GM21423 (cell line): Measurements from ENCODE around the gene PYROXD2.

Source experiments
- ATAC-seq: cut with Tn5 transposase; IDR thresholded peaks from one replicate; pipeline ENCODE4 v1.9.1; 2021; ENCODE audit warnings: mild to moderate bottlenecking, moderate library complexity; ENCODE audit not compliant: unreplicated experiment

Gene PYROXD2

DNA sequence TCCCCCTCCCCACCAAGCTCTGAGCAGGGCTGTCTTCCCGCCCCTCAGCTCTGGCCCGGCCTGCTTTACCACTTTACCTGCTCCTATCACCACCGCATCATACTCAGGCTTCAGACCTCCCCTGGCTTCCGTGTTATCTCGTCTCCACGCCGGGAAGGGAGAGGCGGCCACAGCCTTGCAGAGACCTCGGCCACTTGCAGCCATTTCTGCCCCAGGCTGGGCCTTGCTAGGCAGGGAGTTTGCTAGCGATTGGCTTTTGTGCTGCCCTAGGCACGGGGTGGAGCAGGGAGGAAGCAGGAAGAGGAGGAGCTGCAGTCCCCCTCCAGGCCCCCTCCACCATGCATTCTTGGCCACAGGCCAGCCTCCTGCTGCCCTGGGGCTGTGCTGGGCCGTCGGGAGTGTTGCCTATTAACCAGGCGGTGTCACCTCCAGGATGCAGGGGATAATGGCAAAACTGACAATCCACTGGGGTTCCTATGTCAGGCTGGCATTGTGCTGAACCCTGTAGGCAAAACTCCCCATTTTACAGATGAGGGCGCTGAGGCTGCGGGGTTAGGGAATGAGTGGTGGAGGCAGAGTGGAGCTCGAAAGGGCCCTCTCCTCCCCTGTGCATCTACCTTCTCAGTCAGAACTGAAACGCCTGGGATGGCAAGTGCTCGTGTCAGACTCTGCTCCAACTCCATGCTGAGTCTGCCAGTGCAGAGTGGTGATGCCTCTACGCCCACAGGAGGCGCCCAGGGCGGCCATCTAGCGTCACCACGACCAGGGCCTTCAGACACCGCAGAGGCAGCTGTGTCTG lies at the start of gene PYROXD2:
Gene PYROXD2, minus strand, starts transcription at position 251 of the 799 bp plus-strand sequence. Its CDS starts 47 bp downstream, at position 204.
- ATAC-seq: peak; percentile 77

DNA sequence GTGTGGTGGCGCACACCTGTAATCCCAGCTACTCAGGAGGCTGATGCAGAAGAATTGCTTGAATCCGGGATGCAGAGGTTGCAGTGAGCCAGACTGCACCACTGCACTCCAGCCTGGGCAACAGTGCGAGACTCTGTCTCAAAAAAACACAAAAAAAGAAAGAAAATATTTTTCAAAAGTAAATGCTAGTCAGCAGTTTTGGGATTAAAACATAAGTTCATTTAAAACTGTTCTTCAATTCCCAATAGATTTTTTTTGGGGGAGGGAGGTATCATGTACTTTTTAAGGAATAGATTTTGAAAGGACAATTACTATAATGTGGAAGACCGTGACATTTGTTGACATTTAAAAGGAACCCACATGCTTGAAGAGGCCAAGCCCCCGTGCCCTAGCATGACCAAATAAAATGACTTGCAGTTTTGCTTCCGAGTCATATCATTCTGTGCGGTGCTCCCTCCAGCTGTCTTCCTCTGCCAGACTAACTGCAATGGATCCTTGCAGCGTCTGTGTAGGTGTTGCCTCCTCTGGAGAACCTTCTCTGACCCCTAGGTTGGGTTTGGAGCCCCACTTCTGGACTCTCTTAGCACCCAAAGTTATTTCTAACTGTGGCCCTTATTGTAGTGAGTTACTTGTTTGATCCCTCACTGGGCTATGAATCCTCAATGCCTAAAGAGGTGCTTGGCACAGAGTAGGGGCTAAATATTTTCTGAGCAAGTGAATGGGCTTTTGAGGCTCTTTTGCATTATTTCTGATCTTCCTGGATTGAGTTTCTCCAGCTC lies 49.2 kb upstream of the PYROXD2 start:
- ATAC-seq: no peak

GRCh38 chr10:98463016-98463415 lies 48.0 kb upstream of the PYROXD2 start:
- ATAC-seq: no peak

DNA sequence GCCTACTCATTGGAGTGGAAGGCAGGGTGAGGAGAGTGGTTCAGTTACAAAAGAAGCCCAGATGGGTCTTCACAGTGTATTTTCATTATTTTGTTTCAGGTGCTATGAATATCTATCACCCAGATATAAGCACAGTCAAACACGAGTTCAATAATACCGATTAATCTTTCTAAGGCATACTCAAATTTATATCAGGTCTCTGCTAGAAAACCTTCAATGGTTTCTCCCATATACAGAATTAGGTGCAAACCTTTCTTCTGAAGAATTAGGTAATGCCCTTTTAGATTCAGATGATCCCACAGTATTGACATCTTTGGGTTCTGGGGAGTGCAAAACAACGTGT lies 46.5 kb upstream of the PYROXD2 start:
- no peak for ATAC-seq

DNA sequence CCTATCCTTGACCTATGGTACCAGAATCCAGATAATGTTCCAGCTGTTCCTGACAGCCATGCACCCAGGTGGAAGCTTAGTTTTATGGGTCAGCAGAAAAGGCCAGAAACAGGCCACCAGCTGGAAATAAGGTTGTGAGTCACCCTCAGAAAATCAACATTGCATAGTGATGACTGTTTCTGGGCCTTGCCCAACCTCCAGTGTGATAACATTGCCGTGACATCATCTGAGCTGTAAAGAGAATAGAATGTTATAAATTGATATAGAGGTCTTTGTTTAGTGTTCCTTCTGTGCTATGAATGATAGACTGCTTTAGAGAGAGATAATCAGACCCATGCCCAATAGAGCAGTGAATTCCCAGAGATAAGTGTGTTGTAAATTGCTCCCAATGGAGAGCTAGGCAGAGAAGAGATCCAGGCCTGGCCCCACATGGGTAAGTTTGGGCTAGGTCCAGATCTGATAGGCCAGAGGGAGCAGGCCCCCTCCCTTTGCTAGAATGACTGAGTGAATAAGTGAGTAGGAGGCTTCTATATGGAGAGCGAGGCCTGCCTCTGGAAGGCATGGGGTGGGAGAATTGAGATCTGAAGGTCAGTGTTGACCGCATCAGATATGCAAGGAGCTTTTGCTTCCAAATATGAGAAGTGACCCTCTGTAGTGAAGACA lies 46.0 kb upstream of the PYROXD2 start:
- ATAC-seq: no peak

GRCh38 chr10:98458809-98459784 lies 44.1 kb upstream of the PYROXD2 start:
- ATAC-seq: no peak

- ATAC-seq: no peak
These were observed 42.7 kb upstream of the PYROXD2 start for GRCh38 chr10:98457721-98458120.

GRCh38 chr10:98456686-98457482 lies 41.9 kb upstream of the PYROXD2 start:
- ATAC-seq: no peak

GRCh38 chr10:98456043-98456570 lies 41.1 kb upstream of the PYROXD2 start:
- ATAC-seq: no peak

DNA sequence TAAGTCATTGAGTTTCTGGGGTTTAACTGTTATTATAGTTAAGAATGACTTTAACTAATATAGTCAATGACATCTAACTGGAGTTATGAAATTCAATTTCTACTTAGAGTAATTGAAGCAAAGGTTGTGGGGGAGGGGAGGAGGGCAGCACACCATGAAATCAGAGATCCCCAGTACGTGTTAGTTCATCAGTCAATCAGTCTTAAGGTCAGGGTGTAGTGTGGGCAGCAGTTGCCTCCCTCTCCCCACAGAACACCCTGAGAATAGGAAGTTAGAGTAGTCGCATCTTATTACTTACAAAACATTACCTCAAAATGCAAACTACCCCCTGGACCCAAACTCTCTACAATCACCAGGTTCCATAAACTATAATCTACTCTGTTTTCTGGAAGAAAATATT lies 38.7 kb upstream of the PYROXD2 start:
- ATAC-seq: no peak

DNA sequence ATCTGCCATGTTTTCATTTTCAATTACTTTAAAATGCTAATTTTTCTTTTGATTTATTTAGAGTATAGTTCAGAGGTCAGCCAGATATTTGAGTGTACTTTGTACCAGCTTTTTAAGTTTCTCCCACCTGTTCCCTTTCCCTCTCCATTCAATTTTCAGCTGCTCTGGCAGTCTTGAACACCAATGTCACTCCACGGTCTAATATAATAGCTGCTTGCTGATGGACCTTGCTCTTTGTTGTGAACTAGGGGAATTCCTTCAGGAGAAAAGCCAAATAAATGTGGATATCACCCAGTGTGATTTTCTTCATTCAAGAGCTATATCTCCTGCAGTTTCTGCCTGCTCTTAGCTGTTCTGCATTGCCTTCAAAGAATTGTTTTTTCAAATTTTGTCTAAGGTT lies 35.6 kb upstream of the PYROXD2 start:
- ATAC-seq: no peak

- ATAC-seq: no peak
These were observed 34.3 kb upstream of the PYROXD2 start for GRCh38 chr10:98449287-98449686.

GRCh38 chr10:98446661-98447221 lies 31.8 kb upstream of the PYROXD2 start, which contains the start of gene HPS1:
Gene HPS1, minus strand, starts transcription at chr10:98446935. Its CDS starts 3,695 bp downstream, at chr10:98443240.
- ATAC-seq: peak; percentile 86

GRCh38 chr10:98446151-98446660 lies 31.2 kb upstream of the PYROXD2 start:
- ATAC-seq: peak; percentile 24

GRCh38 chr10:98445200-98445812 lies 30.3 kb upstream of the PYROXD2 start:
- no peak for ATAC-seq

GRCh38 chr10:98444314-98445006 lies 29.5 kb upstream of the PYROXD2 start:
- no peak for ATAC-seq

DNA sequence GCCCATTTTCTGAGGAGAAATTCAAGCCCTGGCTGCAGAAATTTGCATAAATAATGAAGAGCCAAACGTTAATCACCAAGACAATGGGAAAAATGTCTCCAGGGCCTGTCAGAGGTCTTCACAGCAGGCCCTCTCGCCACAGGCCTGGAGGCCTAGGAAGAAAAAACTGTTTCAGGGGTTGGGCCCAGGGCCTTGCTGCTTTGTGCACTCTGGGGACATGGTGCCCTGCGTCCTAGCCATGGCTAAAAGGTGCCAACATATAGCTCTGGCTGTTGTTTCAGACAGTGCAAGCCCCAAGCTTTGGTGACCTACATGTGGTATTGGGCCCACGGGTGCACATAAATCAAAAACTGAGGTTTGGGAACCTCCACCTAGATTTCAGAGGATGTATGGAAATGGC lies 23.7 kb upstream of the PYROXD2 start:
- no peak for ATAC-seq

GRCh38 chr10:98436704-98437103 lies 21.7 kb upstream of the PYROXD2 start:
- no peak for ATAC-seq
